GM23338 (cell line): ENCODE measurements around the gene RHOT1. TPM values are rescaled to one million over a fixed set of nuclear protein-coding genes. Genes with fewer than 3 reads are reported as not detected.

Experiments used
- ATAC-seq: fragments of 200-7000 bp; cut with Tn5 transposase; 3 replicates; pipeline ENCODE4 v1.9.1; 2020
- DNase-seq: peaks from one replicate; pipeline ENCODE4 v3.0.0-alpha.2; 2015; ENCODE audit warnings: low spot score
- H2AFZ ChIP-seq: fragments of 200-600 bp; sonication (generic); 2 replicates; pipeline ENCODE4 v1.8.0; 2016; ENCODE audit warnings: antibody characterized with exemption, mild to moderate bottlenecking, moderate library complexity
- H3F3A ChIP-seq: fragments of 200-600 bp; sonication (generic); replicated peaks from 2 replicates; pipeline ENCODE4 v1.8.0; 2017; ENCODE audit warnings: antibody characterized with exemption, mixed run types, low read depth
- H3K27ac ChIP-seq: fragments of 200-600 bp; sonication (generic); 2 replicates; pipeline ENCODE4 v1.6.1; 2016; ENCODE audit warnings: low read depth
- H3K27me3 ChIP-seq: fragments of 200-600 bp; sonication (generic); 2 replicates; pipeline ENCODE4 v1.8.0; 2016; ENCODE audit warnings: mild to moderate bottlenecking, mixed run types, moderate library complexity; ENCODE audit not compliant: insufficient read depth
- H3K36me3 ChIP-seq: fragments of 200-600 bp; sonication (generic); 2 replicates; pipeline ENCODE4 v1.8.0; 2016; ENCODE audit warnings: mild to moderate bottlenecking; ENCODE audit not compliant: insufficient read depth
- H3K4me1 ChIP-seq: fragments of 200-600 bp; sonication (generic); 2 replicates; pipeline ENCODE4 v1.8.0; 2016; ENCODE audit warnings: mild to moderate bottlenecking, moderate library complexity; ENCODE audit not compliant: insufficient read depth
- H3K4me2 ChIP-seq: fragments of 200-600 bp; sonication (generic); 2 replicates; pipeline ENCODE4 v1.7.1; 2017; ENCODE audit warnings: mixed run types
- H3K4me3 ChIP-seq: fragments of 200-600 bp; sonication (generic); 2 replicates; pipeline ENCODE4 v1.6.1; 2016; ENCODE audit warnings: mixed run types
- H3K79me2 ChIP-seq: fragments of 200-600 bp; sonication (generic); replicated peaks from 2 replicates; pipeline ENCODE4 v1.8.0; 2017; ENCODE audit warnings: mild to moderate bottlenecking; ENCODE audit not compliant: insufficient read depth
- H3K9me2 ChIP-seq: fragments of 200-600 bp; sonication (generic); 2 replicates; pipeline ENCODE4 v1.8.0; 2017; ENCODE audit not compliant: insufficient read depth
- H4K20me1 ChIP-seq: fragments of 200-600 bp; sonication (generic); replicated peaks from 2 replicates; pipeline ENCODE4 v1.8.0; 2017; ENCODE audit warnings: mild to moderate bottlenecking; ENCODE audit not compliant: insufficient read depth
- H3K27ac Mint-ChIP-seq: 2 replicates; pipeline ENCODE4 v1.8.0; 2020; ENCODE audit warnings: inconsistent platforms, mild to moderate bottlenecking, moderate library complexity, mixed read lengths
- H3K27me3 Mint-ChIP-seq: 3 replicates; pipeline ENCODE4 v1.8.0; 2022; ENCODE audit warnings: low read depth, mild to moderate bottlenecking, moderate library complexity, mixed read lengths, inconsistent platforms; ENCODE audit not compliant: insufficient read depth, poor library complexity
- H3K36me3 Mint-ChIP-seq: 3 replicates; pipeline ENCODE4 v1.8.0; 2021; ENCODE audit warnings: low read depth, mild to moderate bottlenecking, inconsistent platforms, moderate library complexity, mixed read lengths
- H3K4me1 Mint-ChIP-seq: 3 replicates; pipeline ENCODE4 v1.8.0; 2020; ENCODE audit warnings: mild to moderate bottlenecking, inconsistent platforms, mixed read lengths
- H3K4me3 Mint-ChIP-seq: 3 replicates; pipeline ENCODE4 v1.8.0; 2021; ENCODE audit warnings: moderate library complexity, mild to moderate bottlenecking, inconsistent platforms, mixed read lengths
- H3K9me3 Mint-ChIP-seq: 3 replicates; pipeline ENCODE4 v1.8.0; 2020; ENCODE audit warnings: moderate library complexity, mild to moderate bottlenecking, inconsistent platforms, mixed read lengths
- CREB1 ChIP-seq: fragments of 250-450 bp; sonication (Bioruptor Pico); IDR thresholded peaks from 2 replicates; pipeline ENCODE4 v1.5.0; 2020; ENCODE audit warnings: low read depth, mild to moderate bottlenecking, moderate library complexity
- EZH2 ChIP-seq: fragments of 200-600 bp; sonication (generic); IDR thresholded peaks from one replicate; pipeline ENCODE4 v1.8.0; 2017; ENCODE audit warnings: antibody characterized with exemption, mild to moderate bottlenecking, low read depth; ENCODE audit not compliant: unreplicated experiment
- POLR2AphosphoS5 ChIP-seq: IDR thresholded peaks from 2 replicates; pipeline ENCODE4 v1.6.1; 2016; ENCODE audit warnings: antibody characterized with exemption, low read depth
- STAT1 ChIP-seq: IDR thresholded peaks from one replicate; pipeline ENCODE4 v1.6.1; 2016; ENCODE audit warnings: antibody characterized with exemption; ENCODE audit not compliant: unreplicated experiment
- ZNF114 ChIP-seq: fragments of 250-450 bp; sonication (Bioruptor Pico); IDR thresholded peaks from 2 replicates; pipeline ENCODE4 v1.5.0; 2020; ENCODE audit warnings: mild to moderate bottlenecking, moderate library complexity
- ZNF462 ChIP-seq: fragments of 250-450 bp; sonication (Bioruptor Pico); IDR thresholded peaks from 2 replicates; pipeline ENCODE4 v1.5.0; 2020; ENCODE audit warnings: mild to moderate bottlenecking, moderate library complexity
- polyA plus RNA-seq: library from polyadenylated mRNA; unstranded; fragments of >200 nt; fragmentation: Nextera tagmentation; extraction: Ambion mirVana; gene quantifications from 2 replicates; pipeline ENCODE4 v1.2.1, GENCODE V29; 2016
- total RNA-seq: library from RNA; depleted of rRNA; stranded (reverse); fragments of >200 nt; shearing (Covaris generic); gene quantifications from 2 replicates; pipeline ENCODE4 v1.2.3, GENCODE V29; 2014
- TF ChIP-seq, protein P1 (sequence below), 2 experiments: fragments of 200-600 bp in 1 of 2; sonication (generic) in 1 of 2; conservative IDR thresholded peaks; 2 replicates each; pipeline versions ENCODE4 v1.5.1 to v1.6.1; 2016 to 2017; ENCODE audit warnings: antibody characterized with exemption in 2 of 2, low read depth in 2 of 2, mild to moderate bottlenecking in 2 of 2, moderate library complexity in 1 of 2

The RHOT1 gene
- total and polyA plus RNA-seq, 2 experiments from 2014 or later = 40.8 to 53.5 TPM

- TF ChIP-seq ZNF462 (CRISPR knock-in tag) = no peak
- TF ChIP-seq EZH2 = no peak
- TF ChIP-seq CREB1 (CRISPR knock-in tag) = no peak
- TF ChIP-seq STAT1 = no peak
- TF ChIP-seq, protein P1, sequence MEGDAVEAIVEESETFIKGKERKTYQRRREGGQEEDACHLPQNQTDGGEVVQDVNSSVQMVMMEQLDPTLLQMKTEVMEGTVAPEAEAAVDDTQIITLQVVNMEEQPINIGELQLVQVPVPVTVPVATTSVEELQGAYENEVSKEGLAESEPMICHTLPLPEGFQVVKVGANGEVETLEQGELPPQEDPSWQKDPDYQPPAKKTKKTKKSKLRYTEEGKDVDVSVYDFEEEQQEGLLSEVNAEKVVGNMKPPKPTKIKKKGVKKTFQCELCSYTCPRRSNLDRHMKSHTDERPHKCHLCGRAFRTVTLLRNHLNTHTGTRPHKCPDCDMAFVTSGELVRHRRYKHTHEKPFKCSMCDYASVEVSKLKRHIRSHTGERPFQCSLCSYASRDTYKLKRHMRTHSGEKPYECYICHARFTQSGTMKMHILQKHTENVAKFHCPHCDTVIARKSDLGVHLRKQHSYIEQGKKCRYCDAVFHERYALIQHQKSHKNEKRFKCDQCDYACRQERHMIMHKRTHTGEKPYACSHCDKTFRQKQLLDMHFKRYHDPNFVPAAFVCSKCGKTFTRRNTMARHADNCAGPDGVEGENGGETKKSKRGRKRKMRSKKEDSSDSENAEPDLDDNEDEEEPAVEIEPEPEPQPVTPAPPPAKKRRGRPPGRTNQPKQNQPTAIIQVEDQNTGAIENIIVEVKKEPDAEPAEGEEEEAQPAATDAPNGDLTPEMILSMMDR (conservative IDR thresholded peaks at IDR 0.05; ENCODE audit: low read depth in 2 of 2) = no peak; a peak in 1 of 4 replicates
These were observed 122.5 kb downstream of the RHOT1 start (continued) for GRCh38 chr17:32264823-32265191.

- DNase-seq = peak; percentile 70
- Histone ChIP-seq H3K27me3 (peaks cover 51% of the 10 kb centered on the region), H3K4me1 (peaks cover 30% of the 10 kb centered on the region), H3K4me3 (peak within 1 kb of the TSS; percentile 81), H3K27ac (no peak within 1 kb of the TSS), H3K79me2 (no peaks in the 10 kb centered on the region; the same call in 1 of the 2 replicates), H3K36me3 (no peaks in the 10 kb centered on the region; the same call in 1 of the 2 replicates), H3F3A (peaks cover 21% of the 10 kb centered on the region), H4K20me1 (0 out of 2 replicates have a peak, but pooled peaks cover 8% of the 10 kb centered on the region), H3K9me2 (no peaks in the 10 kb centered on the region), H3K4me2 (peak within 1 kb of the TSS; percentile 96), H2AFZ (peak within 1 kb of the TSS; percentile 99)
- H3K27me3 Mint-ChIP-seq = peaks cover 38% of the 10 kb centered on the region
- TF ChIP-seq ZNF114 (CRISPR knock-in tag) (no peak), POLR2AphosphoS5 (peak; percentile 35; the same call in 1 of the 2 replicates), EZH2 (peak; percentile 26)
- no peaks in the 10 kb centered on the region for H3K36me3 Mint-ChIP-seq
- H3K27ac Mint-ChIP-seq = no peak within 1 kb of the TSS
- ATAC-seq = peak; percentile 25
- peak within 1 kb of the TSS; percentile 78 for H3K4me3 Mint-ChIP-seq
- H3K9me3 Mint-ChIP-seq = no peaks in the 10 kb centered on the region; the same call in 2 of the 3 replicates
- H3K4me1 Mint-ChIP-seq = peaks cover 34% of the 10 kb centered on the region
These were observed 123.1 kb downstream of the RHOT1 start, which contains the start of gene RHBDL3 for GRCh38 chr17:32265192-32265923. Gene RHBDL3, plus strand, starts transcription at chr17:32265832. Its CDS starts 358 bp downstream, at chr17:32266190.
